ENCODE data around the gene RASGEF1B. TPM values are rescaled to one million over a fixed set of nuclear protein-coding genes. Genes with fewer than 3 reads are reported as not detected.

RASGEF1B gene
- total and polyA plus RNA-seq, 8 donors, result 5.4 to 56.8 (median 9.4) TPM

GRCh38 chr4:81422595-81422994, 49.1 kb downstream of the RASGEF1B start:
- no peak for TF ChIP-seq POLR2A (IDR thresholded peaks at IDR 0.05)
- TF ChIP-seq POLR2AphosphoS5 (IDR thresholded peaks at IDR 0.05), result no peak
- TF ChIP-seq EP300 (IDR thresholded peaks at IDR 0.05), result no peak
- no peak for TF ChIP-seq CTCF (IDR thresholded peaks at IDR 0.05)
- Histone ChIP-seq H3K4me3 (no peak overlapping the region), H3K27me3 (no peaks in the 10 kb centered on the region), H3K4me1 (peaks cover 5 to 42% (median 24%) of the 10 kb centered on the region in 4 donors), H3K9me3 (no peaks in the 10 kb centered on the region), H3K36me3 (peaks cover 0 to 29% (median 20%) of the 10 kb centered on the region in 4 donors), H3K27ac (peak overlapping the region in 1 of 5 donors; percentile 77)
- WGBS, 5 donors, result 28 to 58% (median 39%) methylated on average over 1 of the region's 1 CpG
- no peak for DNase-seq
- intact Hi-C loops (cut with DNase I; ENCODE audit: low total_unique reads), result no loop called here

- Histone ChIP-seq H3K9me3 (no peaks in the 10 kb centered on the region), H3K4me3 (no peak overlapping the region), H3K4me1 (peaks cover 5 to 34% (median 19%) of the 10 kb centered on the region in 4 donors), H3K36me3 (peaks cover 0 to 18% (median 15%) of the 10 kb centered on the region in 4 donors), H3K27me3 (no peaks in the 10 kb centered on the region), H3K27ac (peak overlapping the region; percentile 62 to 77 (median 66))
- 34 to 55% (median 51%) methylated on average over 6 of the region's 6 CpGs for WGBS, 5 donors
- no peak for TF ChIP-seq CTCF (IDR thresholded peaks at IDR 0.05)
- peak in 2 of 3 donors; percentile 70 to 90 for TF ChIP-seq POLR2AphosphoS5 (IDR thresholded peaks at IDR 0.05)
- DNase-seq, result peak; percentile 48 to 90
- intact Hi-C loops (cut with DNase I; ENCODE audit: low total_unique reads), result no loop called here
Measured at GRCh38 chr4:81421346-81422218, 50.1 kb downstream of the RASGEF1B start.

- whole genome bisulfite sequencing, 5 donors, result 44 to 70% (median 60%) methylated on average over 1 of the region's 1 CpG
- no peak overlapping the region for H3K4me3 ChIP-seq
- no peak for DNase-seq
- intact Hi-C loops (cut with DNase I; ENCODE audit: low total_unique reads), result no loop called here
- no peak overlapping the region for H3K27ac ChIP-seq
- H3K9me3 ChIP-seq, result no peaks in the 10 kb centered on the region
- TF ChIP-seq POLR2A (IDR thresholded peaks at IDR 0.05), result no peak
- no peak for TF ChIP-seq EP300 (IDR thresholded peaks at IDR 0.05)
- TF ChIP-seq CTCF (IDR thresholded peaks at IDR 0.05), result no peak
- no peak for TF ChIP-seq POLR2AphosphoS5 (IDR thresholded peaks at IDR 0.05)
- peaks cover 5 to 20% (median 12%) of the 10 kb centered on the region in 4 donors for H3K4me1 ChIP-seq
- no peaks in the 10 kb centered on the region for H3K27me3 ChIP-seq
- no peaks in the 10 kb centered on the region for H3K36me3 ChIP-seq
Measured at GRCh38 chr4:81418572-81418971, 53.1 kb downstream of the RASGEF1B start.

GRCh38 chr4:81412946-81413495, 58.7 kb downstream of the RASGEF1B start:
- Histone ChIP-seq H3K4me1 (no peaks in the 10 kb centered on the region), H3K9me3 (no peaks in the 10 kb centered on the region), H3K27me3 (no peaks in the 10 kb centered on the region), H3K36me3 (no peaks in the 10 kb centered on the region), H3K27ac (no peak overlapping the region), H3K4me3 (no peak overlapping the region)
- no peak for DNase-seq
- TF ChIP-seq CTCF (IDR thresholded peaks at IDR 0.05) (no peak), POLR2AphosphoS5 (IDR thresholded peaks at IDR 0.05) (no peak), EP300 (IDR thresholded peaks at IDR 0.05) (no peak), POLR2A (IDR thresholded peaks at IDR 0.05) (no peak)
- intact Hi-C loops (cut with DNase I; ENCODE audit: low total_unique reads), result no loop called here
- 84 to 90% (median 88%) methylated on average over 4 of the region's 4 CpGs for WGBS, 5 donors
